ENCODE data around the gene FGD2. TPM values are rescaled to one million over a fixed set of nuclear protein-coding genes. Genes with fewer than 3 reads are reported as not detected.

Gene FGD2
- total and polyA plus RNA-seq, 2 of the 4 experiments (the other 2 are of a cell fraction), result 0.07 TPM; not detected in 1

DNA sequence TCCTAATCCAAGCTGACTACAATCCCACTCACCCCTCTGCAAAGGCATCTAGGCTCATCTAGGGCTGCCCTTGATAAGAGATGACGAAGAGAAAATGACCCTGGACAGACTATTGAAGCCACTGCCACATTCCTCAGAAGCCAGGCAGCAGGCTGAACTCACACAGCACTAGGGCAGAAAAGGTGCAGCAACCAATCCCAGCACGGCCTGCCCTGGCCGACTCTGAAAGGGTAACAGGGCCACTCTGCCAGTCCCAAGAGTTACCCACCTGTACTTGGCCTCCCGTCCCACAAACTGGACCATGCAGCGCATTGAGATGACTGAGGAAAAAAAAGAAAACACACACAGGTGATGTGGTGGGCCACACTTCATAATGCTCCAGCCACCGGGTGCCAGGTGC is 28.5 kb upstream of the FGD2 start:
- no peak overlapping the region for H3K23ac ChIP-seq (ENCODE audit: low read depth, low read length)

More for the DNA sequence above, 28.5 kb upstream of the FGD2 start:
- Histone ChIP-seq H2AFZ (replicated peaks; ENCODE audit: low read length, poor library complexity) (no peak overlapping the region), H3K27ac (ENCODE audit: insufficient read depth, low read length) (no peak overlapping the region), H4K8ac (ENCODE audit: low read depth in 2 of 2, low read length in 2 of 2) (no peak overlapping the region), H4K91ac (ENCODE audit: insufficient read depth, low read depth, low read length) (no peak overlapping the region), H2AK5ac (ENCODE audit: low read depth, low read length) (no peak overlapping the region), H3K36me3 (ENCODE audit: control insufficient read depth, insufficient read depth, low read length) (peaks cover 75% of the 10 kb centered on the region), H3K4me2 (ENCODE audit: low read depth, low read length) (no peak overlapping the region), H3K4me3 (ENCODE audit: insufficient read depth, low read depth, low read length) (no peak overlapping the region), H4K20me1 (ENCODE audit: insufficient read depth, low read length) (peaks cover 62% of the 10 kb centered on the region), H3K9me1 (ENCODE audit: insufficient read depth, low read length) (peaks cover 4% of the 10 kb centered on the region; the same call in 1 of the 2 replicates), H3K14ac (replicated peaks; ENCODE audit: low read depth, low read length) (no peak overlapping the region), H3K9me3 (ENCODE audit: control insufficient read depth, insufficient read depth, low read length) (no peaks in the 10 kb centered on the region), H3K18ac (ENCODE audit: low read depth, low read length) (no peak overlapping the region), H3K4me1 (ENCODE audit: control insufficient read depth, insufficient read depth, low read length) (peaks cover 6% of the 10 kb centered on the region; the same call in 1 of the 2 replicates), H4K5ac (ENCODE audit: low read depth, low read length) (no peak overlapping the region), H2AK9ac (replicated peaks; ENCODE audit: low read depth, low read length, poor library complexity) (no peak overlapping the region), H2BK15ac (ENCODE audit: low read depth, low read length) (no peak overlapping the region), H3K27me3 (ENCODE audit: control insufficient read depth, insufficient read depth, low read length) (no peaks in the 10 kb centered on the region), H3K4ac (ENCODE audit: low read depth, low read length) (no peak overlapping the region), H2BK120ac (ENCODE audit: low read depth, low read length) (no peak overlapping the region), H2BK5ac (ENCODE audit: low read depth, low read length, poor library complexity, severe bottlenecking) (no peak overlapping the region), H3K56ac (ENCODE audit: extremely low read depth, insufficient read depth, low read length) (no peak overlapping the region), H3K79me1 (ENCODE audit: low read depth in 1 of 2, low read length in 2 of 2) (peaks cover 57 to 77% of the 10 kb centered on the region in 2 experiments), H3K9ac (ENCODE audit: low read depth, low read length) (no peak overlapping the region), H2BK20ac (ENCODE audit: low read depth, low read length) (no peak overlapping the region)
- 100% methylated on average over 4 of the region's 6 CpGs; no CpG with 5 or more reads in 1 of the 2 experiments for WGBS, 2 experiments (ENCODE audit: extremely low coverage in 2 of 2, insufficient read length in 1 of 2)
- no TSS peak for BruUV-seq (replicated peaks)
- ChIA-PET POLR2A (ENCODE audit: unreplicated experiment) (no interaction called here), CTCF (no interaction called here)
- no peak for DNase-seq
- dilution Hi-C loops (cut with HindIII; ENCODE audit: low sequenced_read_pairs, unreplicated experiment), result no loop called here
- in situ Hi-C loops (cut with MboI; ENCODE audit: low sequenced_read_pairs), result no loop called here
- TF ChIP-seq, protein P1, sequence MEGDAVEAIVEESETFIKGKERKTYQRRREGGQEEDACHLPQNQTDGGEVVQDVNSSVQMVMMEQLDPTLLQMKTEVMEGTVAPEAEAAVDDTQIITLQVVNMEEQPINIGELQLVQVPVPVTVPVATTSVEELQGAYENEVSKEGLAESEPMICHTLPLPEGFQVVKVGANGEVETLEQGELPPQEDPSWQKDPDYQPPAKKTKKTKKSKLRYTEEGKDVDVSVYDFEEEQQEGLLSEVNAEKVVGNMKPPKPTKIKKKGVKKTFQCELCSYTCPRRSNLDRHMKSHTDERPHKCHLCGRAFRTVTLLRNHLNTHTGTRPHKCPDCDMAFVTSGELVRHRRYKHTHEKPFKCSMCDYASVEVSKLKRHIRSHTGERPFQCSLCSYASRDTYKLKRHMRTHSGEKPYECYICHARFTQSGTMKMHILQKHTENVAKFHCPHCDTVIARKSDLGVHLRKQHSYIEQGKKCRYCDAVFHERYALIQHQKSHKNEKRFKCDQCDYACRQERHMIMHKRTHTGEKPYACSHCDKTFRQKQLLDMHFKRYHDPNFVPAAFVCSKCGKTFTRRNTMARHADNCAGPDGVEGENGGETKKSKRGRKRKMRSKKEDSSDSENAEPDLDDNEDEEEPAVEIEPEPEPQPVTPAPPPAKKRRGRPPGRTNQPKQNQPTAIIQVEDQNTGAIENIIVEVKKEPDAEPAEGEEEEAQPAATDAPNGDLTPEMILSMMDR (conservative IDR thresholded peaks at IDR 0.05; ENCODE audit: low read depth, low read length), result no peak
- no peak for TF ChIP-seq MAZ (IDR thresholded peaks at IDR 0.05; ENCODE audit: borderline replicate concordance, low read depth, low read length)
- TF ChIP-seq RFX5 (IDR thresholded peaks at IDR 0.05; ENCODE audit: low read depth, low read length), result no peak
- TF ChIP-seq POLR2A (IDR thresholded peaks at IDR 0.05; ENCODE audit: low read depth, low read length), result no peak
- no peak for TF ChIP-seq CEBPB (IDR thresholded peaks at IDR 0.05; ENCODE audit: low read depth, low read length)
- TF ChIP-seq, protein P2, sequence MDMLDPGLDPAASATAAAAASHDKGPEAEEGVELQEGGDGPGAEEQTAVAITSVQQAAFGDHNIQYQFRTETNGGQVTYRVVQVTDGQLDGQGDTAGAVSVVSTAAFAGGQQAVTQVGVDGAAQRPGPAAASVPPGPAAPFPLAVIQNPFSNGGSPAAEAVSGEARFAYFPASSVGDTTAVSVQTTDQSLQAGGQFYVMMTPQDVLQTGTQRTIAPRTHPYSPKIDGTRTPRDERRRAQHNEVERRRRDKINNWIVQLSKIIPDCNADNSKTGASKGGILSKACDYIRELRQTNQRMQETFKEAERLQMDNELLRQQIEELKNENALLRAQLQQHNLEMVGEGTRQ (IDR thresholded peaks at IDR 0.05; ENCODE audit: low read depth, low read length), result no peak
- no peak for TF ChIP-seq CHD1 (IDR thresholded peaks at IDR 0.05; ENCODE audit: low read depth, low read length)
- TF ChIP-seq RCOR1 (IDR thresholded peaks at IDR 0.05; ENCODE audit: insufficient replicate concordance, low read length), result no peak
- no peak for TF ChIP-seq MXI1 (IDR thresholded peaks at IDR 0.05; ENCODE audit: borderline replicate concordance, low read depth, low read length)
- TF ChIP-seq RAD21 (IDR thresholded peaks at IDR 0.05; ENCODE audit: low read length), result no peak
- TF ChIP-seq, protein P3, sequence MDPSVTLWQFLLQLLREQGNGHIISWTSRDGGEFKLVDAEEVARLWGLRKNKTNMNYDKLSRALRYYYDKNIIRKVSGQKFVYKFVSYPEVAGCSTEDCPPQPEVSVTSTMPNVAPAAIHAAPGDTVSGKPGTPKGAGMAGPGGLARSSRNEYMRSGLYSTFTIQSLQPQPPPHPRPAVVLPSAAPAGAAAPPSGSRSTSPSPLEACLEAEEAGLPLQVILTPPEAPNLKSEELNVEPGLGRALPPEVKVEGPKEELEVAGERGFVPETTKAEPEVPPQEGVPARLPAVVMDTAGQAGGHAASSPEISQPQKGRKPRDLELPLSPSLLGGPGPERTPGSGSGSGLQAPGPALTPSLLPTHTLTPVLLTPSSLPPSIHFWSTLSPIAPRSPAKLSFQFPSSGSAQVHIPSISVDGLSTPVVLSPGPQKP (IDR thresholded peaks at IDR 0.05; ENCODE audit: borderline replicate concordance, low read depth, low read length), result no peak
- no peak for TF ChIP-seq MAFK (IDR thresholded peaks at IDR 0.05; ENCODE audit: low read depth, low read length)
- no peak for TF ChIP-seq FOS (IDR thresholded peaks at IDR 0.05; ENCODE audit: low read depth, low read length)
- no peak for TF ChIP-seq NFE2L2 (IDR thresholded peaks at IDR 0.05; ENCODE audit: low read depth, low read length)
- no peak for TF ChIP-seq BHLHE40 (IDR thresholded peaks at IDR 0.05; ENCODE audit: low read depth, low read length)
- no peak for TF ChIP-seq SMC3 (IDR thresholded peaks at IDR 0.05; ENCODE audit: low read depth, low read length)
- intact Hi-C loops (cut with micrococcal nuclease), result no loop called here
- no peak for ATAC-seq (ENCODE audit: low read depth)
